MM.1S (cell line): ENCODE data around the gene TRAFD1.

Source experiments
- DNase-seq: peaks from one replicate; pipeline ENCODE4 v3.0.0-alpha.2; 2015
- H2AFZ ChIP-seq: fragments of 300-600 bp; sonication (generic); 2 replicates; pipeline ENCODE4 v1.6.0; 2016; ENCODE audit warnings: antibody characterized with exemption, low read length
- H3F3A ChIP-seq: fragments of 300-600 bp; sonication (generic); 2 replicates; pipeline ENCODE4 v1.6.1; 2016; ENCODE audit warnings: mild to moderate bottlenecking, antibody characterized with exemption, low read length, moderate library complexity, mixed read lengths; ENCODE audit not compliant: insufficient read depth
- H3K27ac ChIP-seq: fragments of 300-600 bp; sonication (generic); 2 replicates; pipeline ENCODE4 v1.5.1; 2016; ENCODE audit warnings: mild to moderate bottlenecking, low read length
- H3K27me3 ChIP-seq: fragments of 300-600 bp; sonication (generic); replicated peaks from 2 replicates; pipeline ENCODE4 v1.6.0; 2016; ENCODE audit warnings: low read length; ENCODE audit not compliant: insufficient read depth
- H3K36me3 ChIP-seq: fragments of 300-600 bp; sonication (generic); replicated peaks from 2 replicates; pipeline ENCODE4 v1.6.1; 2016; ENCODE audit warnings: mild to moderate bottlenecking, low read length, mixed read lengths; ENCODE audit not compliant: insufficient read depth
- H3K4me1 ChIP-seq: fragments of 300-600 bp; sonication (generic); 2 replicates; pipeline ENCODE4 v1.6.1; 2016; ENCODE audit warnings: low read length, mixed read lengths
- H3K4me2 ChIP-seq: fragments of 300-600 bp; sonication (generic); 2 replicates; pipeline ENCODE4 v1.6.0; 2016; ENCODE audit warnings: low read depth, low read length
- H3K4me3 ChIP-seq: fragments of 300-600 bp; sonication (generic); 2 replicates; pipeline ENCODE4 v1.5.1; 2016; ENCODE audit warnings: low read length, mixed read lengths
- H3K79me2 ChIP-seq: fragments of 300-600 bp; sonication (generic); 2 replicates; pipeline ENCODE4 v1.6.1; 2016; ENCODE audit warnings: mixed run types, low read length, mixed read lengths
- H3K9ac ChIP-seq: fragments of 300-600 bp; sonication (generic); 2 replicates; pipeline ENCODE4 v1.6.1; 2016; ENCODE audit warnings: low read length, mixed read lengths
- H3K9me2 ChIP-seq: fragments of 300-600 bp; sonication (generic); replicated peaks from 2 replicates; pipeline ENCODE4 v1.6.1; 2016; ENCODE audit warnings: mild to moderate bottlenecking, low read length, mixed read lengths; ENCODE audit not compliant: insufficient read depth
- H3K9me3 ChIP-seq: fragments of 300-600 bp; sonication (generic); replicated peaks from 2 replicates; pipeline ENCODE4 v1.6.1; 2016; ENCODE audit warnings: mild to moderate bottlenecking, low read length, mixed read lengths; ENCODE audit not compliant: insufficient read depth
- H4K20me1 ChIP-seq: fragments of 300-600 bp; sonication (generic); 2 replicates; pipeline ENCODE4 v1.6.1; 2016; ENCODE audit warnings: mild to moderate bottlenecking, low read length, moderate library complexity, mixed read lengths; ENCODE audit not compliant: insufficient read depth
- CTCF ChIP-seq: fragments of 300-600 bp; sonication (generic); IDR thresholded peaks from 2 replicates; pipeline ENCODE4 v1.5.1; 2016; ENCODE audit warnings: antibody characterized with exemption, low read length, mixed read lengths
- EZH2 ChIP-seq: fragments of 300-600 bp; sonication (generic); optimal IDR thresholded peaks from 2 replicates; pipeline ENCODE3; 2017; ENCODE audit warnings: low read depth, mild to moderate bottlenecking, antibody characterized with exemption, low read length, mixed read lengths
- EZH2phosphoT487 ChIP-seq: fragments of 300-600 bp; sonication (generic); IDR thresholded peaks from 2 replicates; pipeline ENCODE4 v1.6.1; 2018; ENCODE audit warnings: antibody characterized with exemption, low read length

The TRAFD1 gene

GRCh38 chr12:112184056-112184887, 58.9 kb downstream of the TRAFD1 start:
- H3K36me3 ChIP-seq: no peaks in the 10 kb centered on the region
- no peak overlapping the region for H3K9ac ChIP-seq

GRCh38 chr12:112185093-112185923, 59.9 kb downstream of the TRAFD1 start:
- H3K4me2 ChIP-seq: no peak overlapping the region
- no peak overlapping the region for H3K9ac ChIP-seq
- no peak overlapping the region for H2AFZ ChIP-seq
- no peaks in the 10 kb centered on the region for H3K4me1 ChIP-seq
- H3K9me2 ChIP-seq: no peaks in the 10 kb centered on the region
- no peaks in the 10 kb centered on the region for H3K36me3 ChIP-seq
- no peak overlapping the region for H3K4me3 ChIP-seq
- H3K9me3 ChIP-seq: no peaks in the 10 kb centered on the region
- H4K20me1 ChIP-seq: no peaks in the 10 kb centered on the region
- no peak for DNase-seq
- no peaks in the 10 kb centered on the region for H3K79me2 ChIP-seq
- H3F3A ChIP-seq: no peaks in the 10 kb centered on the region
- no peaks in the 10 kb centered on the region for H3K27me3 ChIP-seq
- TF ChIP-seq EZH2phosphoT487: no peak
- TF ChIP-seq EZH2: no peak
- no peak for TF ChIP-seq CTCF
- H3K27ac ChIP-seq: no peak overlapping the region

More at GRCh38 chr12:112184056-112184887, 58.9 kb downstream of the TRAFD1 start:
- Histone ChIP-seq H3K9me3 (no peaks in the 10 kb centered on the region), H3K27me3 (no peaks in the 10 kb centered on the region), H2AFZ (no peak overlapping the region), H3K4me3 (no peak overlapping the region), H3K9me2 (no peaks in the 10 kb centered on the region), H3K4me1 (no peaks in the 10 kb centered on the region), H3K27ac (no peak overlapping the region), H3K4me2 (no peak overlapping the region), H3F3A (no peaks in the 10 kb centered on the region), H3K79me2 (no peaks in the 10 kb centered on the region), H4K20me1 (no peaks in the 10 kb centered on the region)
- TF ChIP-seq EZH2 (no peak), CTCF (no peak), EZH2phosphoT487 (no peak)
- no peak for DNase-seq

GRCh38 chr12:112188130-112188830, 62.9 kb downstream of the TRAFD1 start:
- Histone ChIP-seq H2AFZ (no peak overlapping the region), H3K9me2 (no peaks in the 10 kb centered on the region), H3K27ac (no peak overlapping the region), H3K9ac (no peak overlapping the region), H3K27me3 (no peaks in the 10 kb centered on the region), H3K4me3 (no peak overlapping the region), H3K4me1 (no peaks in the 10 kb centered on the region), H3F3A (no peaks in the 10 kb centered on the region), H3K4me2 (no peak overlapping the region), H3K36me3 (no peaks in the 10 kb centered on the region), H3K79me2 (no peaks in the 10 kb centered on the region), H3K9me3 (no peaks in the 10 kb centered on the region), H4K20me1 (no peaks in the 10 kb centered on the region)
- no peak for TF ChIP-seq CTCF
- TF ChIP-seq EZH2phosphoT487: no peak
- TF ChIP-seq EZH2: no peak
- DNase-seq: no peak
